ENCODE measurements around the gene BTN1A1. TPM values are rescaled to one million over a fixed set of nuclear protein-coding genes. Genes with fewer than 3 reads are reported as not detected.

The BTN1A1 gene
- total and polyA plus RNA-seq, 9 of the 15 experiments (the other 6 are each of a cell fraction or from before 2014, with no cell fraction given): 0.01 to 0.15 (median 0.06) TPM; not detected in 4

GRCh38 chr6:26534681-26535465, 34.8 kb downstream of the BTN1A1 start:
- no peak for FAIRE-seq
- Histone ChIP-seq H3K9me3 (replicated peaks; ENCODE audit: control insufficient read depth, insufficient read depth, low read depth, low read length) (no peaks in the 10 kb centered on the region), H3K9ac (ENCODE audit: insufficient read depth in 1 of 2, low read depth in 2 of 2, low read length in 2 of 2) (no peak overlapping the region), H3K27ac (ENCODE audit: extremely low read depth, low read depth, low read length) (no peak overlapping the region), H3K4me2 (ENCODE audit: insufficient read depth, low read length) (no peak overlapping the region), H3K79me2 (ENCODE audit: control insufficient read depth, insufficient read depth, low read length) (peaks cover 16% of the 10 kb centered on the region), H2AFZ (ENCODE audit: low read depth, low read length) (peak overlapping the region; percentile 51), H3K4me1 (replicated peaks in 1 of 2; ENCODE audit: control insufficient read depth in 2 of 2, insufficient read depth in 2 of 2, low read length in 2 of 2) (peaks cover 14 to 23% of the 10 kb centered on the region in 2 experiments), H4K20me1 (replicated peaks; ENCODE audit: control insufficient read depth, insufficient read depth, low read length) (no peaks in the 10 kb centered on the region; the same call in 1 of the 2 replicates), H3K36me3 (ENCODE audit: control insufficient read depth, insufficient read depth, low read length) (peaks cover 4% of the 10 kb centered on the region; the same call in 2 of the 3 replicates), H3K9me1 (ENCODE audit: control insufficient read depth, insufficient read depth, low read length) (no peaks in the 10 kb centered on the region), H3K27me3 (ENCODE audit: control insufficient read depth in 2 of 2, insufficient read depth in 2 of 2, low read length in 2 of 2) (no peaks in the 10 kb centered on the region), H3K4me3 (no peak overlapping the region)
- no peak for DNase-seq (ENCODE audit: extremely low read depth in 1 of 4, low spot score in 3 of 4)
- 51% methylated on average over 6 of the region's 6 CpGs for WGBS (ENCODE audit: insufficient coverage, low coverage, missing lambda C conversion rate)
- POLR2A ChIA-PET: interaction anchor here (0.7 to 4.2 kb wide), 3 partner anchors 17 to 318 kb away, joined by 4 to 26 read pairs (median 21); a partner anchor contains a TSS
- TF ChIP-seq BRF1 (IDR thresholded peaks at IDR 0.05; ENCODE audit: borderline replicate concordance, extremely low read depth, insufficient read length): no peak
- peak; percentile 52; the same call in 1 of the 2 replicates for TF ChIP-seq HMBOX1 (IDR thresholded peaks at IDR 0.05)
- 0 out of 4 replicates have a peak, but pooled peaks of 1 of the 2 experiments have one; percentile 31 for TF ChIP-seq KDM1A (IDR thresholded peaks at IDR 0.05)
- TF ChIP-seq UBTF (IDR thresholded peaks at IDR 0.05; ENCODE audit: borderline replicate concordance in 1 of 2, low read depth in 2 of 2, low read length in 2 of 2): 0 out of 4 replicates have a peak, but pooled peaks of 1 of the 2 experiments have one; percentile 22
- TF ChIP-seq TAF9B (IDR thresholded peaks at IDR 0.05; ENCODE audit: partially characterized antibody): no peak
- TF ChIP-seq MIER1 (IDR thresholded peaks at IDR 0.05; ENCODE audit: low read depth): 0 out of 2 replicates have a peak, but pooled peaks have one; percentile 25
- in situ Hi-C loops (cut with MboI) (no loop called here), intact Hi-C loops (cut with micrococcal nuclease) (loop anchor here (5.0 kb wide), 1 partner anchor 223 kb away; no protein-coding TSS in a partner anchor)
- BruUV-seq (replicated peaks): no TSS peak
- no peak for ATAC-seq
- CTCF ChIA-PET (ENCODE audit: low intra/inter-chr PET ratio): no interaction called here
